Stimulated activated CD4-positive, alpha-beta T cell treated with anti-CD3 and anti-CD28 coated beads, Interleukin-12 subunit alpha, Interleukin-12 subunit beta, amount 100 ng/mL, for 48 hours (primary cell): ENCODE data around the gene APOL1.
"Not testable (repeated sequence)": the region's sequence is repeated elsewhere in the genome, so short reads cannot be mapped to it uniquely, and the experiment has no call there.

Source experiments
- DNase-seq, 3 donors: peaks; one replicate each; pipeline ENCODE4 v3.0.0-alpha.2; 2020; ENCODE audit warnings: low read depth in 2 of 3, low spot score in 1 of 3

Gene APOL1, protein sequence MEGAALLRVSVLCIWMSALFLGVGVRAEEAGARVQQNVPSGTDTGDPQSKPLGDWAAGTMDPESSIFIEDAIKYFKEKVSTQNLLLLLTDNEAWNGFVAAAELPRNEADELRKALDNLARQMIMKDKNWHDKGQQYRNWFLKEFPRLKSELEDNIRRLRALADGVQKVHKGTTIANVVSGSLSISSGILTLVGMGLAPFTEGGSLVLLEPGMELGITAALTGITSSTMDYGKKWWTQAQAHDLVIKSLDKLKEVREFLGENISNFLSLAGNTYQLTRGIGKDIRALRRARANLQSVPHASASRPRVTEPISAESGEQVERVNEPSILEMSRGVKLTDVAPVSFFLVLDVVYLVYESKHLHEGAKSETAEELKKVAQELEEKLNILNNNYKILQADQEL

DNA sequence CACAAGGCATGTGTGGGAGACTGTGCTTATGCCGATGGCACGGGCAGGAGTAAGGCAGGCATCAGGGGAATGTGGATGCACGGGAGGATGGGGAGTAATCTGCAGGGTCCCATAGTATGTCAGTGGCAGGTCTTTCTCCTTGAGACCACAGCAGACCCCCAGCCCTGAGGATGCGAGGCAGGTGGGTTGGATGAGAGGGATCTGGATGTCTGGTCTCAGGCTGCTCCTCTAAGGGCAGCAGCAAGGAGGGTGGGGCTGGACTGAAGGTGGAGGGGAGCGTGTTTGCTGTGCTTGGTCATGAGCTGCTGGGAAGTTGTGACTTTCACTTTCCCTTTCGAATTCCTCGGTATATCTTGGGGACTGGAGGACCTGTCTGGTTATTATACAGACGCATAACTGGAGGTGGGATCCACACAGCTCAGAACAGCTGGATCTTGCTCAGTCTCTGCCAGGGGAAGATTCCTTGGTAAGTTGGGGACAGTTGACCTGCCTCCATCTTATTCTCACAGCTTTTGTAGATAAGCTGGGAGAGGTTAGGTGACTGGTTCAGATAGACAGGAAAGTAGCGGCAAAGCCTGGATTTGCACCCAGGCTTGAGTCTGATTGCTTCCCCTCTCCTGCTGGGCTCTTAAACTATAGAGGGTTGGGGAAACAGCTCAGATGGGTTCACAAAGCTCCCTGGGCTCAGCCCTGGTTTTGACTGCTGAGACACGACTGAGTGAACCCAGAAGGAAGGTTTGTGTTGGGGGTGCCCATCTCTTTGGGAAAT lies at the start of gene APOL1:
TSS of gene APOL1 (plus strand) at position 380 of the 769 bp plus-strand sequence. CDS start 1,823 bp downstream, outside the sequence.
- peak in 1 of 3 donors; percentile 53 for DNase-seq

DNA sequence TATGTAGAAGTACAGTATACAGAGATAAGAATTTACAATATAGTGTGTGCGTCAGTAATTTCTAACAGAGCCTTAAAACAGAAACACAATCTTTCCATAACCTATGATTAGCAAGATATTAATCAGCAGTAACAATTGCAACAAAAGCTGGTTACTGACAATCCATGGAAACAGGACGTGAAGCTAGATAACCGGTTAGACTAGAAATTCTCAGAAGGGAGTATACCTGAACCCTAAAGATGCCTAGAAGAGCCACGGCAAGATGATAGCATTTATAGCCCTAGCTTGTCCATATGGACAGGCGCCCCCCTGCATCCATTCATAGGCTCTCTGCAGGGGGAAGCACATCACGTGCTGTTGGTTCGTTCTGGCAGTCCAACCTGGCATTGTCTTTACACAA lies 49.5 kb upstream of the APOL1 start:
- DNase-seq: not testable (repeated sequence)

DNA sequence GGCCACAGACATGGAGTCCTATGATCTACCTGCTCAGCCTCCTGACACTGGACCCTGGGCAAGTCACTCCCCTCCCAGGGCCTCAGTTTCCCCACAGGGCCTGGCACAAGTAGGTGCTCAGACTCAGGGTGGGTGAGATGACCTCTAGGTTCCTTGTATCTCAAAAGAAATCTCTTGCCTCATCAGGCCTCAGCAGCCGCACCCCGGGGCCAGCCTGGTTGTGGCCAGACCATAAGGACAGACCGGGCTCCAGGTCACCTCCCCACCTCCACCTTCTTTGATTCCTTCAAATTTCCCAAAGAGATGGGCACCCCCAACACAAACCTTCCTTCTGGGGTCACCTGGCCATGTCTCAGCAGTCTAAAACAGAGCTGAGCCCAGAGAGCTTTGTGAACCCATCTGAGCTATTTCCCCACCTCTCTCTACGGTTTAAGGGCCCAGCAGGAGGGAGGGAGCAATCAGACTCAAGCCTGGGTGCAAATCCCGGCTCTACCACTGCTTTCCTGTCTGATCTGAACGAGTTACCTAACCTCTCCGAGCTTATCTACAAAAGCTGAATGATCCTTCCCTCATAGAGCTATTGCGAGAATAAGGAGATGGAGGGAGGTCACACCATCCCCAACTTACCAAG lies 48.8 kb upstream of the APOL1 start:
- DNase-seq: no peak

DNA sequence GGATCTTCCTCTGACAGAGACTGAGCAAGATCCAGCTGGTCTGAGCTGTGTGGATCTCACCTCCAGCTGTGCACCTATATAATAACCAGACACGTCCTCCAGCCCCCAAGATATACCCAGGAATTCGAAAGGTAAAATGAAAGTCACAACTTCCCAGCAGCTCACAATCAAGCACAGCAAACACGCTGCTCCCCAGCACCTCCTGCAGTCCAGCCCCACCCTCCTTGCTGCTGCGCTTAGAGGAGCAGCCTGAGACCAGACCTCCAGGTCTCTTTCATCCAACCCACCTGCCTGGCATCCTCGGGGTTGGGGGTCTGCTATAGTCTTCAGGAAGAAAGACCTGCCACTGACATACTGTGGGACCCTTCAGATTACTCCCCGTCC lies 48.3 kb upstream of the APOL1 start:
- DNase-seq: no peak

DNA sequence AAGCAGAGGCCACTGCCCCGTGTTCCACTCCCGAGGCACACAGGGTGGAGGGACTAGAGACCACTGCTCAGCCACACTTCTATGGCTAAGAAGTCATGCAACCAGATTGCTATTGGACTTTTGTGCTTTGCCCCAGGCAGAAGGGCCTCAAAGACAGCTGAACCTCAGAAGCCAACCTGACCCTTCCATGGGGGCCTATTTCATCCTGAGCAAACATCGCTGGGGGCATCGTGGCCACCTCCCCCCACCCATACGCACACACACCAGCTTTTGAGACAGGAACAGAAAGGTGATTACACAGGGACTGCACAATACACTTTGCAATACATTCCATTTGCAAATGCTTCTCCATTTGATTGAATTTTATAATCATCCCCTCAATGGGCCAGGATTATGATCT lies 47.4 kb upstream of the APOL1 start:
- DNase-seq: not testable (repeated sequence)

DNA sequence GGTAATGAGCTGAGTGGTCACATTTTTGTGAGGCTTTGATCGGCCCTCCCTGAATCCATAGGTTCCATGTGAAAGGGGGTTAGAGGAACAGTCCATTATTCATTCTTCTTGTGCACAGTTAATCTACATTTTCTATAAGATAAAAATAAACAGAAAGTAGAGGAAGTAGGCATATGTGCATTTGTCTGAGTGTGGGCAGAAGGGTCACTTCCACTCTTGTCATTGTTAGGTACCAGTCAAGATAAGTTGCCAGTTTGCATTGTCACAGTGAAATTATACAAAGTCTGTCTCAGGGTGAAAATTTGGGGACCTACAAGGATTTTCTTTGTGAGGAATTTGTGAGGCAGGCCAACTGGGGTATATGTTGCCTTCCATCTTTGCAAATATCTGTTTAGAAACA lies 46.7 kb upstream of the APOL1 start:
- DNase-seq: no peak

DNA sequence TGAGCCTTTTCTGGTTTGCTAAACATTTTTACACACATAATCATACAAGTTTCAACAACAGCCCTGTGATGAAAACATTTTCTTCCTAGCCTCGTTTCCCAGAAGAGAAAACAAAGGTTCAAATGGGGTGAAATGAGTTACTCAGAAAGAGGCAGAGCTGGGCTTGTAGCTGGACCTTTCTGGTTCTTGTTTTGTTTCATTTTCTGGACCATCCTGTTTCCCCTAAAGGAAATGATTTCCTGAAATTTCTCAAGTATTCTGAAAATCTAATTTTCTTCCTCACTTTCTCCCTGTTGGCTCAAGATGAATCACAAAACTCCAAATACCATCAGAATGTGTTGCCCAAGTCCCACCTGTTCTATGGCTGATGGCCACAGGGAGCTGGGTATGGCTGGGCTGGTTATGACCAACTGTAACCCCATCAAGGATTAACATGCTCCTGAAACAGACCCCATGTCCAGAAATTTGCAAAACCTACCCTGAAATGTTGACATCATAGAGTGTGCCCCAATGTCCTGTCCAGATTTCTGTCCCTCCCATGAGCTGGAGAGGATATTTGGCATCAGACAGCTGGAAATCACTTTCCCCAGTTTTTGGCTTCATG lies 44.7 kb upstream of the APOL1 start:
- no peak for DNase-seq

DNA sequence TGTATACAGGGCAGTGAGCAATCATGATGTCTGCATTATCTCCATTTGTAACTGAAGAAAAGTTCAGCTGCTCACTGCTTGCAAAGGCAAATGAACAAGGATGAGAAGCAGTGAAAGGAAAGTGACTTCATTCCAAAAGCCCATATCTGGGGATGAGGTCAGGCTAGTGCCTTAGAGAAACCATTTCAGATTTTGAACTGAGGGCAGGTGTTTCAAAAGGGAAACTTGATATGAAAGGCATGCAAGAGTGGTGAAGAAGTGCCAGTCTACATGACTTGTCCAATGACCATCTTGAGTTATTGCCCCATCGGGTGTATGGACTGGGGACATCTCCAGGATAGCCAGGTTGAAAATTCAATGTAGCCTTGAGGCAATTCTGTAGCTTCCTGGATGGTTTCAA lies 44.0 kb upstream of the APOL1 start:
- DNase-seq: no peak

DNA sequence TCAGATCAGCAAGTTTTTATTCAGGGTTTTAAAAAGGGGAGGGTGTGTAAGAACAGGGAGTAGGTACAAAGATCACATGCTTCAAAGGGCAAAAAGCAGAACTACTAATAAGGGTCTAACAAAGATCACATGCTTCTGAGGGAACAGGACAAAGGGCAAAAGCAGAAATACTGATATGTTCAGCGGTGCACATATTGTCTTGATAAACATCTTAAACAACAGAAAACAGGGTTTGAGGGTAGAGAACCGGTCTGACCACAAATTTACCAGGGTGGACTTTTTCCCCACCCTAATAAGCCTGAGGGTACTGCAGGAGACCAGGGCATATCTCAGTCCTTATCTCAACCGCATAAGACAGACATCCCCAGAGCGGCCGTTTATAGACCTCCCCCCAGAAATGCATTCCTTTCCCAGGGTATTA lies 43.4 kb upstream of the APOL1 start:
- not testable (repeated sequence) for DNase-seq

DNA sequence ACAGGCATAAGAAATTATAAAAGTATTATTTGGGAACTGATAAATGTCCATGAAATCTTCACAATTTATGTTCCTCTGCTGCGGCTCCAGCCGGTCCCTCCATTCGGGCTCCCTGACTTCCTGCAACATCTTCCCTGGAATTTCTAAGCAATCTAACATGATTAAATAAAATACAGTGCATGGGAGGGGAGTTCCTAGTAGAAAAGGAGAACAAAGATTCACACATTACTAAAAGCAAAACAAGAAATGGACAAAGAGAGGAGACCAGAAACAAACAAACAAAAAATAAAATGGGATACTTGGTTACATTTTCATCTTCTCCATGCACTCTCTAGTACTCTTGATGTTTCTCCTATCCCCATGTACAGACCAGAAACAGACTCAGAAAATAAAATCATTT lies 42.7 kb upstream of the APOL1 start:
- DNase-seq: no peak

DNA sequence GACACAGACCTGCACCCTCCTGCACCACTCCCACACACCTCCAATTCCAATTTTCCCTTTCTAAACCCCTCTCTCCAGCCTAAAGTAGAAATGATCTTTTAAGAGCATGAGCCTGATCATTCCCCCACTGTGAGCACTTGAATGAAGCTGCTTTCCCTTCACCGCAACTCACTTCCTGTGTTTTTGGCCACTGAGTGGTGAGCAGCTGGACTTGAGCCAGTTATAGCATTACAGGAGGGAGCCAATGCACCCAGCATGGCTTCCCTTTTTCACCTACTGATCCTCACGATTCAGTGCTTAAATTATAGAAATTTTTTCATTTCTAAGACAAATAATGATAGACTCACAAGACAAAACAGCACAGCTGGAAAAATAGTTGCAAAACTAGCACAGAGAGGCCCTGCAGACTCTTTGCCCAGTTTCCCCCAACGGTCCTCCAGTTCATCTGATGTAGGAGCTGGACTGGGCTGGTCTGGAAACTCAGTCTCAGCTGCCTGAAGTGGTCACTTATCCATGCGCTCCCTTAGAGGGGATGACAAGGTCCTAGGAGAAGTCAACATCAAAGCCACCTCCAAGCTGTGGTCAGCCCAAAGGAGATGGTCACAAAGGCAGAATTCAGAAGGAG lies 41.6 kb upstream of the APOL1 start:
- no peak for DNase-seq

DNA sequence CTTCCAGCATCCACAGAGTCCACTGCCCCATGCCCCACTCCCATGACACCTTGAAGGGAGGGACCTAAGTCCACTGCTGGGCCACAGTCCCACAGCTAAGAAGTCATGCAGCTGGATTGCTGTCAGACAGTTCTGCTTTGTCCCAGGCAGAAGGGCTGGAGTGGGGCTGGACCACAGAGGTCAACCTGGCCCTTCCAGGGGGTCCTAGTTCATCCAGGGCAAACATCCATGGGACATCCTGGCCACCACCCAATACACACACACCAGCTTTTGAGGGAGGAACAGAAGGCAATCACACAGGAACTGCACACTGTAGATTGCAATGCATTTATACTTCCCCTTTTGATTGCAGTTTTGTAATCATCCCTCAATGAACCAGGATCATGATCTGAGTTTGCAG lies 40.0 kb upstream of the APOL1 start:
- no peak for DNase-seq

DNA sequence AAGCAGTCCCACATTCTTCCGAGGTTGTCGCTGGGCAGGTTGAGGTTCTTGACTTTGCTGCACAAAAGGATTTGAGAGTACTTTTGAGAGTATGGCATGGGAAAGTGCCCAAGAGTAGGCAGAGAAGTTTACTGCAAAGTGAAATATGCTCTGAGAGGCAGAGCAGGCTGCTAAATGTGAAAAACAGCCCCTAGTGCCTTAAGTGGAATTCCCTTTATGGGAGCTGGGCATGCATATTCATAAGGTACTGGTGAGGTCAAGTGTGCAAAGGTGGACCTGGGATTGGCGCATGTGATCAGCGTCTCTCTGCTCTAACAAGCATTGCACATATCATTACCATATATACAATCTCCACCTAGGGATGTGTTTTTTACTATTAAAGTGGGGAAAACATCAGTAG lies 39.3 kb upstream of the APOL1 start:
- DNase-seq: no peak

DNA sequence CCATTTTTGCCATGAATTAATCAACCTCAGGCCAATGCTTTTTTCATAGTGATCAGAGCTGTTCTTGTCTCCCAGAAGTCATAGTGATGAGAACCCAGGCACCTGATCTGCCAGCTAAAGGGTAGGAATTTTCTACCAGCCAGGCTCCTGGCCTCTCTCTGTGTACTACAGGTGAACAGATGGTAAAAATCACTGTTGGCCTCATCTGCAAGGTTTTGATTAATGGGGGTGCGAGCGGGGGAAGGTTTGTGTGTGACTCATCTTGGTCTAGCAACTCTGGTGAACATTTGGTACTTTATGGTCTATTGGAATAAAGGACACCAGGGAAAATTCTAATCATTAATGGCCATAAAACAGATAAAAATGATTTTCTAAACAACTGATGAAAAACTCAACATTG lies 37.0 kb upstream of the APOL1 start:
- DNase-seq: no peak

DNA sequence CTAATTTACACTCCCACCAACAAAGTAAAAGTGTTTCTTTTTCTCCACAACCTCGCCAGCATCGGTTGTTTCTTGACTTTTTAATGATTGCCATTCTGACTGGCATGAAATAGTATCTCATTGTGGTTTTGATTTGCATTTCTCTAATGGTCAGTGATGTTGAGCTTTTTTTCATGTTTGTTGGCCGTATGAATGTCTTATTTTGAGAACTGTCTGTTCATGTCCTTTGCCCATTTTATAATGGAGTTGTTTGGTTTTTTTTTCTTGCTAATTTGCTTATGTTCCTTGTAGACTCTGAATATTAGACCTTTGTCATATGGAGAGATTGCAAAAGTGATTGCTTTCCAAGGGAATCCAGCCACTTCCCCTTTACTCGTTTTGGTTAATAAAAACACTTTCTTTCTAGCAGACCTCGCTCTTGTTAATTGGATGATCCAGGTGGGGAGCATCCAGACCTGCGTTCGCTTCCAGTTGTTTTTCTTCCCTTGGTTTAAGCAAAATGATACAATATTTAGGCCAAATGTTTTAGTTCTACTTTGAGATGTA lies 34.2 kb upstream of the APOL1 start:
- no peak for DNase-seq

DNA sequence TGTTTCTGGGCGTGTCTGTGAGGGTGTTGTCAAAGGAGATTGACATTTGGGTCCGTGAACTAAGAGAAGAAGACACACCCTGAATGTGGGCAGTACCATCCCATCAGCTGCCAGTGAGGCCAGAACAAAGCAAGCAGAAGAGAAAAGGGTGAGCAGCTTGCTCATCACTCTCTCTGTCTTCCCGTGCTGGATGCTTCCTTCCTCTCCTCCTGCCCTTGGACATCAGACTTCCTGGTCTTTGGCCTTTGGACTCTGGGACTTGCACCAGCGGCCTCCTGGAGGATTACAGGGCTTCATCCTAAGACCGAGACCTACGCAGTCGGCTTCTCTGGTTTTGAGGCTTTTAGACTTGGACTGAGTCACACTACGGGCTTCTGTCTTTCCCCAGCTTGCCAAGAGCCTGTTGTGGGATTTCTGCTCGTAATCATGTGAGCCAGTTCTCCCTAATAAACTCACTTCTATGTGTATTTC lies 32.4 kb upstream of the APOL1 start:
- DNase-seq: no peak

DNA sequence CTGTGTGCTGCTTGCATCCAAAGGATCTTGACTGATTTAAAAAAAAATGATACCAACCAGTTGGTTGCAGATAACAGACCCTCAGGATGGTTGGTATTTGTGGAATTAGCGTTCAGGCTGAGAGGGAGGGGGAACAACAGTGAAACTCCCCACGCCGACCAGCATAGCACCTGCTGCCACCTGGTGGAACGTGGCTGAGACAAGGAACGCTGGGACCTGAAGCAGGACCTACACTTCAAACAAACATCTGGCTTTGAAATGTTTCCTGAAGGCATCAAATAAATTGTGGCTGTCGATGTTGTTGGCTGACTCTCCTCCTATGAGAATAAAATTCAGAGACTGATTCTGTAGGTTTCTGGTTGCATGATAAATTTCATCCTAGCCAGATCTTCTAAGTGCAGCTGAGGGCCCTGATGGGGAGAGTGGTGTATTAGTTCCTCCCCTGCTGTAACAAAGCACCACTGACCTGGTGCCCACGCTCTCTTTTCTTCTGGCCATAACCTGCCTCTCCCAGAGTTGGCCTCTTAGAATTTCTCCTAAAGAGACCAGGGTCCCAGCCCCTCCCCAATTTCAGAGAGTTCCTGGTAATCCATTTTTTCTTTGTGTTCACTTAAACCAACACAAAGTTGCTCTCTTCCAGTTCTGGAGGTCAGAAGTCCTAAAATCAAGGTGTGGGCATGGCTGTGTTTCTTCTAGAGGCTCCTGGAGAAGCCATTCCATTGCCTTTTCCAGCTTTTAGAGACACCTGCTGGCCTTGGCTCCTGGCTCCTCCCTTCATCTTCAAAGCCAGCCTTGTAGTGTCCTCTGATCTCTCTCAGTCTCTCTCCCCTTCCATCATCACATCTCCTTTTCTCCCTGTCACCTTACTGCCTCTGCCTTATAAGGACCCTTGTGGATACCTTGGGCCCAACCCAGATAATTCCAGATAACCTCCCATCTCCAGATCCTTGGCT lies 30.9 kb upstream of the APOL1 start:
- no peak for DNase-seq

DNA sequence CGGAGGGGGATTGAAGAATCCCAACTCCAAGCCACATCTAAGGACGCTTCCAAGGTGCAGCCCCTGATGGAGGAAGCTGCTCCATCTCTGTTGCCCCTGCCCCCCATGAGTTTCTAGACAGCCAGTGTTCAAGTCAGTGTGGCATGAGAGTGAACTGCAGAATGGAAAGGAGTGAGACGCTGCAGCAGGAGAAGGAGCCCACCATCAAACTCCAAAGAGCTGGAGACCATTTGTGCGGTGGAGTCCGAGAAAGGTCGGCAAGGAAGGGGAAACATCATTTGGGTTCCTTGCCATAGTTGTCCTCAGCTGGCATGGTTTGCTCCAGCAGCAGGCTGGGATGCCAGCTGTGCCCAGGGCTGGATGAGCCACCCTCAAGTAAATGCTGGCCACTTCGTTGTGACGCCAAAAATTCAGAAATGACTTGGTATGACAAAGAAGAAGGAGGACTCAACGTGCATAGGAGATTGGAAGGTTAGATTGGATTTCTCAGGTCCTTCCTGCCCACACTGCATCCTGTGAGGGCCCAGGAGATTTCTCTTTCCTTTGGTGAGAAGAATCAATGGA lies 30.0 kb upstream of the APOL1 start:
- DNase-seq: no peak

DNA sequence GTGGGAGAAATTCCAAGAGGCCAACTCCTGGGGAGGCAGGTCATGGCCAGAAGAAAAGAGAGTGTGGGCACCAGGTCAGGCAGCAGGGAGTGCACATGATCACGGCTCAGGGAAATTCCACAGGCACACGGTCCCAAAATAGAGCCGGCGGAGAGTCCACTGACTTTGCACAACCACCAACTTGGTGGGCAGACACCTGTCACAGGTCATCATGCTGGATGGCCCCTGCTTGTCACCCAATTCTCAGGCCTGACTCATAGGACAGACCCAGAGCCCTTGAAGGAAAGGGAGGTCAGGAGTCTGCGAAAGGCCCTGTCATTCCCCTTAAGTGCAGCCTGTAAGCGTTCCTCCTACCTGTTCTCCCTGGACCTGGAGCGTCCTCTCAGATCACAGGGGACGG lies 29.4 kb upstream of the APOL1 start:
- DNase-seq: no peak
